ENCODE measurements around the gene IGSF3. TPM values are rescaled to one million over a fixed set of nuclear protein-coding genes. Genes with fewer than 3 reads are reported as not detected.

The IGSF3 gene
- total and polyA plus RNA-seq, 10 of the 15 experiments (the other 5 are each of a cell fraction or from before 2014, with no cell fraction given) = 1.4 to 18.0 (median 9.6) TPM

- ChIA-PET SMC1A (ENCODE audit: uncharacterized antibody, unreplicated experiment) (interaction anchor here (1.1 to 7.7 kb wide), 7 partner anchors 9 to 498 kb away, joined by 3 to 128 read pairs (median 25); no protein-coding TSS in a partner anchor), POLR2A (interaction anchor here (0.6 to 5.9 kb wide), 7 partner anchors 8 to 179 kb away, joined by 3 to 95 read pairs (median 5); partner anchors contain the start of gene CD58), RAD21 (ENCODE audit: unreplicated experiment) (interaction anchor here (1.2 to 5.9 kb wide), 10 partner anchors 8 to 501 kb away, joined by 3 to 50 read pairs (median 4); partner anchors contain the start of genes CD58 and TTF2), CTCF (interaction anchor here (1.1 to 4.0 kb wide), 6 partner anchors 9 to 74 kb away, joined by 3 to 30 read pairs (median 4); partner anchors contain the start of gene CD58)
- DNase-seq (ENCODE audit: low read depth, low spot score) (no peak), FAIRE-seq (peak; percentile 49), ATAC-seq (peak; percentile 43)
- intact Hi-C loops (cut with micrococcal nuclease; ENCODE audit: unreplicated experiment) = loop anchor here (2.0 to 5.0 kb wide), 4 partner anchors 21 to 503 kb away; partner anchors contain the start of gene TTF2
- Histone ChIP-seq H3K27me3 (replicated peaks in 1 of 2; ENCODE audit: control insufficient read depth in 2 of 2, insufficient read depth in 2 of 2, low read length in 1 of 2) (no peaks in the 10 kb centered on the region), H3K79me2 (ENCODE audit: control insufficient read depth, insufficient read depth, low read length) (peaks cover 98% of the 10 kb centered on the region), H3K9me3 (replicated peaks; ENCODE audit: control insufficient read depth, insufficient read depth, low read length) (peaks cover 15% of the 10 kb centered on the region; the same call in 2 of the 3 replicates), H3K4me1 (ENCODE audit: control insufficient read depth, insufficient read depth, low read length) (peaks cover 62% of the 10 kb centered on the region), H3K36me3 (ENCODE audit: control insufficient read depth in 2 of 2, insufficient read depth in 2 of 2, low read length in 1 of 2) (peaks cover 4 to 10% of the 10 kb centered on the region in 2 experiments; a peak in 3 of 4 replicates), H3K9ac (ENCODE audit: control insufficient read depth, insufficient read depth, low read length) (peak overlapping the region; percentile 85), H3K4me3 (peak overlapping the region; percentile 48; the same call in 1 of the 2 replicates), H4K20me1 (ENCODE audit: control insufficient read depth, insufficient read depth) (no peaks in the 10 kb centered on the region), H2AFZ (ENCODE audit: control insufficient read depth, low read depth, low read length) (no peak overlapping the region), H3K4me2 (ENCODE audit: control insufficient read depth, insufficient read depth) (peak overlapping the region; percentile 92), H3K27ac (ENCODE audit: control insufficient read depth, insufficient read depth) (peak overlapping the region; percentile 100)
- BruUV-seq (replicated peaks) = TSS peak; percentile 20
- in situ Hi-C loops (cut with MboI) = loop anchor here (25.0 kb wide), 1 partner anchor 1103 kb away; no protein-coding TSS in a partner anchor
- WGBS (ENCODE audit: insufficient coverage, insufficient replicate concordance, low lambda C conversion rate, missing lambda C conversion rate) = 4% methylated on average over 8 of the region's 8 CpGs
- TF ChIP-seq POLR2AphosphoS5 (IDR thresholded peaks at IDR 0.05; ENCODE audit: low read length) (peak; percentile 90), ZZZ3 (IDR thresholded peaks at IDR 0.05; ENCODE audit: control insufficient read depth, insufficient read length, low read depth) (no peak), PBX3 (IDR thresholded peaks at IDR 0.05; ENCODE audit: insufficient replicate concordance, low read depth, low read length) (peak; percentile 80), WRNIP1 (IDR thresholded peaks at IDR 0.05; ENCODE audit: borderline replicate concordance, low read depth, low read length) (peak; percentile 95; the same call in 1 of the 2 replicates), SPI1 (IDR thresholded peaks at IDR 0.05; ENCODE audit: borderline replicate concordance, insufficient read depth, low read depth, low read length) (peak; percentile 74), NR2F1 (conservative IDR thresholded peaks at IDR 0.05) (peak; percentile 71), GABPA (IDR thresholded peaks at IDR 0.05; ENCODE audit: low read depth) (0 out of 2 replicates have a peak, but pooled peaks have one; percentile 17), MLLT1 (IDR thresholded peaks at IDR 0.05) (peak; percentile 91), MAX (IDR thresholded peaks at IDR 0.05; ENCODE audit: low read depth, low read length) (peak; percentile 52; the same call in 1 of the 2 replicates), RAD51 (IDR thresholded peaks at IDR 0.05) (peak; percentile 60; the same call in 1 of the 2 replicates), ESRRA (IDR thresholded peaks at IDR 0.05; ENCODE audit: low read length) (no peak), HDGF (IDR thresholded peaks at IDR 0.05) (0 out of 2 replicates have a peak, but pooled peaks have one; percentile 60), FOXM1 (IDR thresholded peaks at IDR 0.05; ENCODE audit: low read depth, low read length) (peak; percentile 89), EGR1 (IDR thresholded peaks at IDR 0.05; ENCODE audit: borderline replicate concordance in 1 of 2, low read depth in 2 of 2, low read length in 2 of 2) (no peak), MTA3 (IDR thresholded peaks at IDR 0.05; ENCODE audit: borderline replicate concordance, low read length) (peak; percentile 77), EP300 (IDR thresholded peaks at IDR 0.05; ENCODE audit: borderline replicate concordance in 1 of 2, control insufficient read depth in 1 of 2, low read depth in 2 of 2, low read length in 2 of 2) (peak; percentile 69 to 90; a peak in 3 of 4 replicates), MXI1 (IDR thresholded peaks at IDR 0.05; ENCODE audit: low read depth, low read length) (no peak), TCF3 (IDR thresholded peaks at IDR 0.05; ENCODE audit: borderline replicate concordance, insufficient read depth, low read depth, low read length) (peak; percentile 97), HDAC6 (IDR thresholded peaks at IDR 0.05; ENCODE audit: unreplicated experiment) (no peak)
Observed at GRCh38 chr1:116559304-116559761, 108.2 kb downstream of the IGSF3 start.
